HFFc6 (cell line): ENCODE results near the gene MT1HL1. TPM values are rescaled to one million over a fixed set of nuclear protein-coding genes. Genes with fewer than 3 reads are reported as not detected.
"Not testable (repeated sequence)": the region's sequence is repeated elsewhere in the genome, so short reads cannot be mapped to it uniquely, and the experiment has no call there.

Experiments
- DNase-seq: peaks from one replicate; pipeline ENCODE4 v3.0.0-alpha.2; 2018
- H3K27ac Mint-ChIP-seq: 2 replicates; pipeline ENCODE4 v1.8.0; 2020; ENCODE audit warnings: mild to moderate bottlenecking, mixed read lengths
- H3K27me3 Mint-ChIP-seq: 2 replicates; pipeline ENCODE4 v1.8.0; 2021; ENCODE audit warnings: mild to moderate bottlenecking, moderate library complexity, mixed read lengths; ENCODE audit not compliant: insufficient read depth
- H3K36me3 Mint-ChIP-seq: 2 replicates; pipeline ENCODE4 v1.8.0; 2021; ENCODE audit warnings: low read depth, mixed read lengths
- H3K4me1 Mint-ChIP-seq: 2 replicates; pipeline ENCODE4 v1.8.0; 2020; ENCODE audit warnings: low read depth, mixed read lengths
- H3K4me3 Mint-ChIP-seq: 2 replicates; pipeline ENCODE4 v1.8.0; 2020; ENCODE audit warnings: mild to moderate bottlenecking, moderate library complexity, mixed read lengths
- H3K9me3 Mint-ChIP-seq: 2 replicates; pipeline ENCODE4 v1.8.0; 2020; ENCODE audit warnings: mild to moderate bottlenecking, mixed read lengths
- CTCF ChIP-seq: fragments of 200-600 bp; sonication (generic); IDR thresholded peaks from 2 replicates; pipeline ENCODE4 v1.5.0; 2021; ENCODE audit warnings: antibody characterized with exemption, mild to moderate bottlenecking
- total RNA-seq, 6 experiments: library from RNA; stranded (reverse); fragmentation: NEBNext Ultra II Directional; extraction: Animal tissue kit (Norgen Biotek cat#: 25700); gene quantifications; 2 replicates in 1 of 6; 3 replicates in 5 of 6; pipeline ENCODE4 v1.2.3, GENCODE V29; 2021

MT1HL1 gene
- total RNA-seq, 6 experiments from 2014 or later: not detected

- Mint-ChIP-seq H3K27me3 (peaks cover under 1% of the 10 kb centered on the region; the same call in 1 of the 2 replicates), H3K4me1 (no peaks in the 10 kb centered on the region), H3K4me3 (no peak overlapping the region), H3K9me3 (peaks cover 39% of the 10 kb centered on the region), H3K36me3 (no peaks in the 10 kb centered on the region), H3K27ac (no peak overlapping the region)
- no peak for TF ChIP-seq CTCF
- DNase-seq: no peak
Observed at GRCh38 chr1:236978740-236979139, 25.5 kb downstream of the MT1HL1 start.

GRCh38 chr1:236975461-236975860, 28.8 kb downstream of the MT1HL1 start:
- H3K27me3 Mint-ChIP-seq: no peaks in the 10 kb centered on the region; the same call in 1 of the 2 replicates
- TF ChIP-seq CTCF: no peak

GRCh38 chr1:236974025-236974424, 30.2 kb downstream of the MT1HL1 start:
- H3K4me1 Mint-ChIP-seq, H3K27me3 Mint-ChIP-seq, H3K27ac Mint-ChIP-seq, DNase-seq, H3K36me3 Mint-ChIP-seq, H3K4me3 Mint-ChIP-seq: not testable (repeated sequence)
- H3K9me3 Mint-ChIP-seq: peaks cover 27% of the 10 kb centered on the region

More at GRCh38 chr1:236975461-236975860, 28.8 kb downstream of the MT1HL1 start:
- Mint-ChIP-seq H3K4me3 (no peak overlapping the region), H3K4me1 (no peaks in the 10 kb centered on the region), H3K9me3 (peaks cover 32% of the 10 kb centered on the region), H3K27ac (no peak overlapping the region), H3K36me3 (peaks cover 5% of the 10 kb centered on the region; the same call in 1 of the 2 replicates)
- DNase-seq: no peak

GRCh38 chr1:236966636-236967035, 37.6 kb downstream of the MT1HL1 start:
- H3K27ac Mint-ChIP-seq: no peak overlapping the region
- peaks cover 24% of the 10 kb centered on the region for H3K9me3 Mint-ChIP-seq
- H3K36me3 Mint-ChIP-seq: peaks cover 3% of the 10 kb centered on the region; the same call in 1 of the 2 replicates
- no peak for DNase-seq
- H3K4me3 Mint-ChIP-seq: no peak overlapping the region
- no peaks in the 10 kb centered on the region for H3K4me1 Mint-ChIP-seq
- H3K27me3 Mint-ChIP-seq: peaks cover 1% of the 10 kb centered on the region
- no peak for TF ChIP-seq CTCF

- peaks cover 1% of the 10 kb centered on the region for H3K27me3 Mint-ChIP-seq
- DNase-seq: no peak
- no peak overlapping the region for H3K4me3 Mint-ChIP-seq
- no peak for TF ChIP-seq CTCF
- no peak overlapping the region for H3K27ac Mint-ChIP-seq
- H3K9me3 Mint-ChIP-seq: peaks cover 28% of the 10 kb centered on the region
- H3K4me1 Mint-ChIP-seq: no peaks in the 10 kb centered on the region
- H3K36me3 Mint-ChIP-seq: peaks cover under 1% of the 10 kb centered on the region
Observed at GRCh38 chr1:236963920-236964319, 40.3 kb downstream of the MT1HL1 start.

GRCh38 chr1:236959112-236959511, 45.1 kb downstream of the MT1HL1 start:
- DNase-seq: no peak
- peaks cover 9% of the 10 kb centered on the region for H3K36me3 Mint-ChIP-seq
- peaks cover 37% of the 10 kb centered on the region for H3K9me3 Mint-ChIP-seq
- H3K4me3 Mint-ChIP-seq: no peak overlapping the region
- H3K27ac Mint-ChIP-seq: no peak overlapping the region
- no peaks in the 10 kb centered on the region; the same call in none of the 2 replicates for H3K27me3 Mint-ChIP-seq
- TF ChIP-seq CTCF: no peak
- H3K4me1 Mint-ChIP-seq: no peaks in the 10 kb centered on the region
